Neural cell (in vitro differentiated cells): Measurements from ENCODE around the gene COL21A1.

Experiments used
- EZH2 ChIP-seq: fragments of 200-600, 300-800 bp; shearing (Covaris generic), sonication (generic); IDR thresholded peaks from 2 replicates; pipeline ENCODE4 v1.6.1; 2014; ENCODE audit warnings: antibody characterized with exemption, low read length, borderline replicate concordance, mild to moderate bottlenecking; ENCODE audit not compliant: insufficient read depth, poor library complexity, severe bottlenecking
- POLR2AphosphoS5 ChIP-seq: IDR thresholded peaks from 2 replicates; pipeline ENCODE4 v1.6.1; 2012
- SMC3 ChIP-seq: fragments of 450-650 bp; conservative IDR thresholded peaks from 2 replicates; pipeline ENCODE4 v1.6.1; 2014; ENCODE audit warnings: antibody characterized with exemption, mild to moderate bottlenecking, moderate library complexity; ENCODE audit not compliant: poor library complexity
- TAF1 ChIP-seq: IDR thresholded peaks from 2 replicates; pipeline ENCODE4 v1.6.1; 2012; ENCODE audit warnings: low read depth
- TF ChIP-seq, protein P1 (sequence below): fragments of 450-650 bp; IDR thresholded peaks from 2 replicates; pipeline ENCODE4 v1.5.1; 2014; ENCODE audit warnings: antibody characterized with exemption, mild to moderate bottlenecking, moderate library complexity; ENCODE audit not compliant: poor library complexity, severe bottlenecking
- TF ChIP-seq, protein P2 (sequence below): IDR thresholded peaks from 2 replicates; pipeline ENCODE4 v1.6.1; 2012; ENCODE audit warnings: borderline replicate concordance

DNA sequence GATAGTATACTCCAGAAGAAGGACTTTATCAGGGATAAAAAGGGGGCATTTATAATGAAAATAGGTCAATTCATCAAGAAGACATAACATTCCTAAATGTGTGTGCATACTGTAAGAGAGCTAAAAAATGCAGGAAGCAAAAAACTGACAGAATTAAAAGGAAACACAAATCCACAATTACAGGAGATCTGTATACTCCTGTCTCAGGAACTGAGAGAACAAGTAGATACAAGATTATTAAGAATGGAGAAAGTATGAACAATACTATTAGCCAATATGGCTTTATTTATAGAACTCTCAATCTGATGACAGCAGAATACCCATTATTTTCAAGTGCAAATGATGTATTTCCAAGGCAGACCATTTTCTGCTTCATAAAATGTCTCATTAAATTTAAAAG lies 204.3 kb downstream of the COL21A1 start:
- TF ChIP-seq, protein P1, sequence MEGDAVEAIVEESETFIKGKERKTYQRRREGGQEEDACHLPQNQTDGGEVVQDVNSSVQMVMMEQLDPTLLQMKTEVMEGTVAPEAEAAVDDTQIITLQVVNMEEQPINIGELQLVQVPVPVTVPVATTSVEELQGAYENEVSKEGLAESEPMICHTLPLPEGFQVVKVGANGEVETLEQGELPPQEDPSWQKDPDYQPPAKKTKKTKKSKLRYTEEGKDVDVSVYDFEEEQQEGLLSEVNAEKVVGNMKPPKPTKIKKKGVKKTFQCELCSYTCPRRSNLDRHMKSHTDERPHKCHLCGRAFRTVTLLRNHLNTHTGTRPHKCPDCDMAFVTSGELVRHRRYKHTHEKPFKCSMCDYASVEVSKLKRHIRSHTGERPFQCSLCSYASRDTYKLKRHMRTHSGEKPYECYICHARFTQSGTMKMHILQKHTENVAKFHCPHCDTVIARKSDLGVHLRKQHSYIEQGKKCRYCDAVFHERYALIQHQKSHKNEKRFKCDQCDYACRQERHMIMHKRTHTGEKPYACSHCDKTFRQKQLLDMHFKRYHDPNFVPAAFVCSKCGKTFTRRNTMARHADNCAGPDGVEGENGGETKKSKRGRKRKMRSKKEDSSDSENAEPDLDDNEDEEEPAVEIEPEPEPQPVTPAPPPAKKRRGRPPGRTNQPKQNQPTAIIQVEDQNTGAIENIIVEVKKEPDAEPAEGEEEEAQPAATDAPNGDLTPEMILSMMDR, result no peak
- TF ChIP-seq POLR2AphosphoS5 (no peak), TAF1 (no peak), EZH2 (no peak), SMC3 (no peak)
- TF ChIP-seq, protein P2, sequence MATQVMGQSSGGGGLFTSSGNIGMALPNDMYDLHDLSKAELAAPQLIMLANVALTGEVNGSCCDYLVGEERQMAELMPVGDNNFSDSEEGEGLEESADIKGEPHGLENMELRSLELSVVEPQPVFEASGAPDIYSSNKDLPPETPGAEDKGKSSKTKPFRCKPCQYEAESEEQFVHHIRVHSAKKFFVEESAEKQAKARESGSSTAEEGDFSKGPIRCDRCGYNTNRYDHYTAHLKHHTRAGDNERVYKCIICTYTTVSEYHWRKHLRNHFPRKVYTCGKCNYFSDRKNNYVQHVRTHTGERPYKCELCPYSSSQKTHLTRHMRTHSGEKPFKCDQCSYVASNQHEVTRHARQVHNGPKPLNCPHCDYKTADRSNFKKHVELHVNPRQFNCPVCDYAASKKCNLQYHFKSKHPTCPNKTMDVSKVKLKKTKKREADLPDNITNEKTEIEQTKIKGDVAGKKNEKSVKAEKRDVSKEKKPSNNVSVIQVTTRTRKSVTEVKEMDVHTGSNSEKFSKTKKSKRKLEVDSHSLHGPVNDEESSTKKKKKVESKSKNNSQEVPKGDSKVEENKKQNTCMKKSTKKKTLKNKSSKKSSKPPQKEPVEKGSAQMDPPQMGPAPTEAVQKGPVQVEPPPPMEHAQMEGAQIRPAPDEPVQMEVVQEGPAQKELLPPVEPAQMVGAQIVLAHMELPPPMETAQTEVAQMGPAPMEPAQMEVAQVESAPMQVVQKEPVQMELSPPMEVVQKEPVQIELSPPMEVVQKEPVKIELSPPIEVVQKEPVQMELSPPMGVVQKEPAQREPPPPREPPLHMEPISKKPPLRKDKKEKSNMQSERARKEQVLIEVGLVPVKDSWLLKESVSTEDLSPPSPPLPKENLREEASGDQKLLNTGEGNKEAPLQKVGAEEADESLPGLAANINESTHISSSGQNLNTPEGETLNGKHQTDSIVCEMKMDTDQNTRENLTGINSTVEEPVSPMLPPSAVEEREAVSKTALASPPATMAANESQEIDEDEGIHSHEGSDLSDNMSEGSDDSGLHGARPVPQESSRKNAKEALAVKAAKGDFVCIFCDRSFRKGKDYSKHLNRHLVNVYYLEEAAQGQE, result no peak
